CD14-positive monocyte (primary cell): Measurements from ENCODE around the gene PPIE. TPM values are rescaled to one million over a fixed set of nuclear protein-coding genes. Genes with fewer than 3 reads are reported as not detected.

Source experiments
- DNase-seq, 3 donors: peaks; one replicate each; pipeline ENCODE4 v3.0.0-alpha.2; 2011 to 2022
- H2AFZ ChIP-seq: 2 replicates; pipeline ENCODE4 v1.6.0; 2012; ENCODE audit warnings: mild to moderate bottlenecking, low read depth, low read length, inconsistent platforms; ENCODE audit not compliant: insufficient read depth, poor library complexity, severe bottlenecking
- H3K27ac ChIP-seq, 2 donors: 1 replicate in 1 of 2; 2 replicates in 1 of 2; pipeline ENCODE4 v1.5.1; 2012 to 2013; ENCODE audit warnings: low read length in 2 of 2, control low read depth in 1 of 2, inconsistent platforms in 1 of 2, low read depth in 1 of 2, mild to moderate bottlenecking in 1 of 2
- H3K27me3 ChIP-seq, 2 donors: one replicate each; pipeline versions ENCODE4 v1.6.0 to v1.6.1; 2011 to 2013; ENCODE audit warnings: low read length in 2 of 2; ENCODE audit not compliant: control insufficient read depth in 2 of 2, insufficient read depth in 2 of 2
- H3K36me3 ChIP-seq, 2 donors: replicated peaks in 1 of 2; 1 replicate in 1 of 2; 2 replicates in 1 of 2; pipeline versions ENCODE4 v1.5.1 to v1.6.1; 2012 to 2013; ENCODE audit warnings: low read length in 2 of 2, control low read depth in 1 of 2, inconsistent platforms in 1 of 2, mild to moderate bottlenecking in 1 of 2; ENCODE audit not compliant: insufficient read depth in 2 of 2, control insufficient read depth in 1 of 2
- H3K4me1 ChIP-seq, 2 donors: 1 replicate in 1 of 2; 2 replicates in 1 of 2; pipeline versions ENCODE4 v1.5.1 to v1.6.1; 2012 to 2013; ENCODE audit warnings: low read length in 2 of 2, control low read depth in 1 of 2, inconsistent platforms in 1 of 2, mild to moderate bottlenecking in 1 of 2, moderate library complexity in 1 of 2; ENCODE audit not compliant: insufficient read depth in 2 of 2, control insufficient read depth in 1 of 2
- H3K4me2 ChIP-seq: replicated peaks from 2 replicates; pipeline ENCODE3; 2012; ENCODE audit warnings: low read length, moderate library complexity, mild to moderate bottlenecking; ENCODE audit not compliant: poor library complexity, severe bottlenecking; ENCODE audit errors: extremely low read depth
- H3K4me3 ChIP-seq, 3 experiments: fragments of 200-600 bp in 1 of 3; sonication (generic) in 1 of 3; replicated peaks in 1 of 3; 1 replicate in 2 of 3; 2 replicates in 1 of 3; pipeline ENCODE4 v1.5.1; 2011 to 2013; ENCODE audit warnings: low read length in 3 of 3, mild to moderate bottlenecking in 3 of 3, control low read depth in 2 of 3, low read depth in 2 of 3, inconsistent platforms in 1 of 3, moderate library complexity in 1 of 3
- H3K79me2 ChIP-seq: 2 replicates; pipeline ENCODE4 v1.6.0; 2012; ENCODE audit warnings: mild to moderate bottlenecking, control low read depth, inconsistent platforms, low read length, moderate library complexity; ENCODE audit not compliant: insufficient read depth
- H3K9ac ChIP-seq: 2 replicates; pipeline ENCODE4 v1.6.0; 2017; ENCODE audit warnings: low read length, mild to moderate bottlenecking; ENCODE audit not compliant: insufficient read depth, poor library complexity, severe bottlenecking
- H3K9me3 ChIP-seq, 2 donors: replicated peaks in 1 of 2; 1 replicate in 1 of 2; 2 replicates in 1 of 2; pipeline versions ENCODE4 v1.5.1 to v1.6.1; 2012 to 2013; ENCODE audit warnings: low read length in 2 of 2, control low read depth in 1 of 2; ENCODE audit not compliant: control insufficient read depth in 1 of 2, insufficient read depth in 1 of 2
- H4K20me1 ChIP-seq: 2 replicates; pipeline ENCODE4 v1.6.0; 2012; ENCODE audit warnings: mild to moderate bottlenecking, low read length, control low read depth, moderate library complexity; ENCODE audit not compliant: insufficient read depth
- H3K27ac Mint-ChIP-seq, 7 donors: one replicate each; pipeline ENCODE4 v1.8.0; 2020; ENCODE audit warnings: mild to moderate bottlenecking in 7 of 7, mixed read lengths in 7 of 7, moderate library complexity in 6 of 7, inconsistent platforms in 2 of 7
- H3K27me3 Mint-ChIP-seq, 3 donors: one replicate each; pipeline ENCODE4 v1.8.0; 2021 to 2022; ENCODE audit warnings: low read depth in 3 of 3, mild to moderate bottlenecking in 3 of 3, mixed read lengths in 3 of 3, moderate library complexity in 3 of 3, inconsistent platforms in 1 of 3
- H3K36me3 Mint-ChIP-seq, 2 donors: one replicate each; pipeline ENCODE4 v1.8.0; 2020; ENCODE audit warnings: mixed read lengths in 2 of 2, inconsistent platforms in 1 of 2, mild to moderate bottlenecking in 1 of 2
- H3K4me1 Mint-ChIP-seq: one replicate; pipeline ENCODE4 v1.8.0; 2020; ENCODE audit warnings: mild to moderate bottlenecking, mixed read lengths
- H3K4me3 Mint-ChIP-seq, 2 donors: one replicate each; pipeline ENCODE4 v1.8.0; 2020; ENCODE audit warnings: mild to moderate bottlenecking in 2 of 2, mixed read lengths in 2 of 2, moderate library complexity in 1 of 2
- H3K9me3 Mint-ChIP-seq, 7 donors: one replicate each; pipeline ENCODE4 v1.8.0; 2020 to 2022; ENCODE audit warnings: mixed read lengths in 7 of 7, mild to moderate bottlenecking in 6 of 7, moderate library complexity in 6 of 7, inconsistent platforms in 2 of 7
- WGBS: methylation state at CpG from one replicate; pipeline ENCODE4 v1.1.5; 2013; ENCODE audit warnings: missing lambda C conversion rate; ENCODE audit not compliant: insufficient coverage; 5-methylcytosine and 5-hydroxymethylcytosine counted together
- intact Hi-C, 2 donors: fragments of 100-400 bp; cut with micrococcal nuclease; formaldehyde crosslinking; loops; one replicate each; pipeline versions ENCODE4 v1.15.0 to v1.15.1; 2023
- polyA plus RNA-seq, 3 donors: library from polyadenylated mRNA; depleted of rRNA in 1 of 3; unstranded in 2 of 3; stranded (reverse) in 1 of 3; fragments of 300-500 nt in 2 of 3; fragments of >200 nt in 1 of 3; fragmentation: Illumina TruSeq in 2 of 3; gene quantifications; 1 replicate in 2 of 3; 2 replicates in 1 of 3; pipeline ENCODE4 v1.2.3, GENCODE V29; 2012 to 2021
- TF ChIP-seq, protein P1 (sequence below): fragments of 200-600 bp; IDR thresholded peaks from one replicate; pipeline ENCODE4 v1.8.0; 2022; ENCODE audit warnings: antibody characterized with exemption, mild to moderate bottlenecking

The PPIE gene
- polyA plus RNA-seq, 3 donors, result 48.8 to 55.9 (median 48.9) TPM

DNA sequence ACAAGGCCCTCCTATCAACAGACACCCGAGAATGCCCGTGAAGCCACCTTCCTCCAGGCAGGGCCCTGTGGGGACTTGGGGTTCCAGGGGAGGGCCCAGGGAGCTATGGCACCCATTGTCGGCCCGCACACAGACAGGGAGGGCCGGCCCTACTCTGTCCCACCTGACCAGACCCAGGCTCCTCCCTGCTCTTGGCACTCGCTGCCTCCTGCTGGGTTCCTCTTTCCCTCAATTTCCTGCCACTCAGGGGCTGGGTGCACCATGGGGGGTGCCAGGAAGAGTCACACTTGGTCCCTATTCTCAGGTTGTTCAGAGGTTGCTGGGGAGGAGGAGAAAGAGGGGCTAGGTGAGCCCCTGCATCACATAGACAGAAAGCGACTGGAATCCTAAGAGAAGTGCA, 40.5 kb downstream of the PPIE start:
- no peaks in the 10 kb centered on the region for H3K9me3 ChIP-seq
- H3K27ac Mint-ChIP-seq, result no peak overlapping the region

DNA sequence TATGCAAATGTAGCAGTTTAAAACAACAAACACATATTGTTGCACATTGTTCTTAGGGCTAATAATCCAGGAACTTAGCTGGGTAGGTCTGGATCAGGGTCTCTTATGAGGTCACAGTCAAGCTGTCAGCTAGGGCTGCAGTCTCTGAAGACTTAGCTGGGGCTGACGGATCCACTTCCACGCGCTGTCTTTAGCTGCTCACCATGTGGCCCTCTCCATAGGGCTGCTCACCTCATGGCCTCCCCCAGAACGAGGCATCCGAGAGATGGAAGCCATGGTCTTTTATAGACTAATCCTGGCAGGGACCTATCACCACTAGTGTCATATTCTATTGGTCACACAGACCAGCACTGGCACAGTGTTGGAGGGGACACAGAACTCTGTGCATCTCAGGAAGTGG, 41.1 kb downstream of the PPIE start:
- H3K36me3 ChIP-seq, result no peaks in the 10 kb centered on the region
- DNase-seq, result no peak
- H3K27me3 ChIP-seq, result no peaks in the 10 kb centered on the region
- H3K27ac ChIP-seq, result no peak overlapping the region
- intact Hi-C loops, result loop anchor here in 1 of 2 donors (10.0 kb wide), 1 partner anchor 45 kb away; the partner anchor contains the start of gene PPIE
- no peak overlapping the region for H3K9ac ChIP-seq
- Mint-ChIP-seq H3K27ac (no peak overlapping the region), H3K9me3 (no peaks in the 10 kb centered on the region), H3K4me3 (no peak overlapping the region), H3K27me3 (peaks cover 0 to 8% (median 2%) of the 10 kb centered on the region in 3 donors), H3K36me3 (peaks cover 3 to 17% of the 10 kb centered on the region in 2 donors), H3K4me1 (peaks cover 14% of the 10 kb centered on the region)
- peaks cover 4 to 12% of the 10 kb centered on the region in 2 donors for H3K4me1 ChIP-seq
- H2AFZ ChIP-seq, result no peak overlapping the region
- TF ChIP-seq, protein P1, sequence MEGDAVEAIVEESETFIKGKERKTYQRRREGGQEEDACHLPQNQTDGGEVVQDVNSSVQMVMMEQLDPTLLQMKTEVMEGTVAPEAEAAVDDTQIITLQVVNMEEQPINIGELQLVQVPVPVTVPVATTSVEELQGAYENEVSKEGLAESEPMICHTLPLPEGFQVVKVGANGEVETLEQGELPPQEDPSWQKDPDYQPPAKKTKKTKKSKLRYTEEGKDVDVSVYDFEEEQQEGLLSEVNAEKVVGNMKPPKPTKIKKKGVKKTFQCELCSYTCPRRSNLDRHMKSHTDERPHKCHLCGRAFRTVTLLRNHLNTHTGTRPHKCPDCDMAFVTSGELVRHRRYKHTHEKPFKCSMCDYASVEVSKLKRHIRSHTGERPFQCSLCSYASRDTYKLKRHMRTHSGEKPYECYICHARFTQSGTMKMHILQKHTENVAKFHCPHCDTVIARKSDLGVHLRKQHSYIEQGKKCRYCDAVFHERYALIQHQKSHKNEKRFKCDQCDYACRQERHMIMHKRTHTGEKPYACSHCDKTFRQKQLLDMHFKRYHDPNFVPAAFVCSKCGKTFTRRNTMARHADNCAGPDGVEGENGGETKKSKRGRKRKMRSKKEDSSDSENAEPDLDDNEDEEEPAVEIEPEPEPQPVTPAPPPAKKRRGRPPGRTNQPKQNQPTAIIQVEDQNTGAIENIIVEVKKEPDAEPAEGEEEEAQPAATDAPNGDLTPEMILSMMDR, result no peak
- H3K4me3 ChIP-seq, result no peak overlapping the region
- H3K9me3 ChIP-seq, result no peaks in the 10 kb centered on the region
- 85% methylated on average over 5 of the region's 5 CpGs for WGBS
- no peaks in the 10 kb centered on the region for H3K79me2 ChIP-seq
- no peaks in the 10 kb centered on the region for H4K20me1 ChIP-seq
- no peak overlapping the region for H3K4me2 ChIP-seq

More for the DNA sequence above, 40.5 kb downstream of the PPIE start:
- no peak for DNase-seq
- Histone ChIP-seq H4K20me1 (no peaks in the 10 kb centered on the region), H2AFZ (no peak overlapping the region), H3K36me3 (no peaks in the 10 kb centered on the region), H3K79me2 (no peaks in the 10 kb centered on the region), H3K4me3 (no peak overlapping the region), H3K27ac (no peak overlapping the region), H3K4me1 (peaks cover 4 to 12% of the 10 kb centered on the region in 2 donors), H3K4me2 (no peak overlapping the region), H3K27me3 (no peaks in the 10 kb centered on the region), H3K9ac (no peak overlapping the region)
- WGBS, result 36% methylated on average over 3 of the region's 7 CpGs
- TF ChIP-seq, protein P1, result no peak
- peaks cover 3 to 17% of the 10 kb centered on the region in 2 donors for H3K36me3 Mint-ChIP-seq
- no peak overlapping the region for H3K4me3 Mint-ChIP-seq
- intact Hi-C loops, result no loop called here
- peaks cover 14% of the 10 kb centered on the region for H3K4me1 Mint-ChIP-seq
- H3K9me3 Mint-ChIP-seq, result no peaks in the 10 kb centered on the region
- H3K27me3 Mint-ChIP-seq, result peaks cover 0 to 8% (median 2%) of the 10 kb centered on the region in 3 donors
